Breast epithelium (tissue), 4 donors: ENCODE results near the gene GSC. TPM values are rescaled to one million over a fixed set of nuclear protein-coding genes. Genes with fewer than 3 reads are reported as not detected.

ENCODE experiments used
- DNase-seq, 2 donors: peaks; one replicate each; pipeline ENCODE4 v3.0.0-alpha.2; 2019; ENCODE audit warnings: low spot score in 2 of 2
- H3K27ac ChIP-seq, 2 donors: fragments of 200-600 bp; sonication (generic) in 1 of 2; one replicate each; pipeline ENCODE4 v1.5.1; 2016 to 2019; ENCODE audit warnings: mild to moderate bottlenecking in 1 of 2
- H3K27me3 ChIP-seq, 2 donors: fragments of 200-600 bp; sonication (generic) in 1 of 2; one replicate each; pipeline versions ENCODE4 v1.5.1 to v1.6.0; 2017 to 2019; ENCODE audit warnings: control low read depth in 1 of 2, mild to moderate bottlenecking in 1 of 2
- H3K36me3 ChIP-seq: fragments of 200-600 bp; one replicate; pipeline ENCODE4 v1.5.1; 2019
- H3K4me1 ChIP-seq, 2 donors: fragments of 200-600 bp; sonication (generic); one replicate each; pipeline ENCODE4 v1.5.1; 2016 to 2019; ENCODE audit warnings: control low read depth in 1 of 2
- H3K4me3 ChIP-seq, 3 donors: fragments of 200-600 bp; sonication (generic); 1 replicate in 2 of 3; 2 replicates in 1 of 3; pipeline ENCODE4 v1.5.1; 2016 to 2019; ENCODE audit warnings: mild to moderate bottlenecking in 3 of 3, moderate library complexity in 2 of 3
- H3K9me3 ChIP-seq, 2 donors: fragments of 200-600 bp; sonication (generic) in 1 of 2; one replicate each; pipeline ENCODE4 v1.5.1; 2016 to 2019; ENCODE audit warnings: control low read depth in 1 of 2
- POLR2A ChIP-seq: fragments of 450-650 bp; IDR thresholded peaks from one replicate; pipeline ENCODE4 v1.6.1; 2016; ENCODE audit warnings: antibody characterized with exemption, mild to moderate bottlenecking, moderate library complexity
- POLR2AphosphoS5 ChIP-seq, 3 donors: sonication (generic); formaldehyde crosslinking; IDR thresholded peaks; one replicate each; pipeline ENCODE4 v1.6.1; 2017; ENCODE audit warnings: antibody characterized with exemption in 3 of 3
- intact Hi-C: fragments of 100-400 bp; cut with DNase I; formaldehyde crosslinking; loops from one replicate; pipeline ENCODE4 v1.15.1; 2023; ENCODE audit warnings: low total_unique reads
- total RNA-seq, 3 donors: library from RNA; depleted of rRNA; stranded (reverse); fragments of >200 nt; gene quantifications; one replicate each; pipeline ENCODE4 v1.1.0, GENCODE V29; 2016
- TF ChIP-seq, protein P1 (sequence below), 3 donors: fragments of 450-650 bp; IDR thresholded peaks; one replicate each; pipeline ENCODE4 v1.5.1; 2016 to 2017; ENCODE audit warnings: antibody characterized with exemption in 3 of 3, mild to moderate bottlenecking in 3 of 3, moderate library complexity in 3 of 3

The GSC gene
- total RNA-seq, 3 donors from 2014 or later = 8.3 to 13.8 (median 9.8) TPM

- no peaks in the 10 kb centered on the region for H3K36me3 ChIP-seq
- no peak for DNase-seq
- H3K27ac ChIP-seq = no peak overlapping the region
- H3K27me3 ChIP-seq = no peaks in the 10 kb centered on the region
- no peaks in the 10 kb centered on the region for H3K4me1 ChIP-seq
- TF ChIP-seq, protein P1, sequence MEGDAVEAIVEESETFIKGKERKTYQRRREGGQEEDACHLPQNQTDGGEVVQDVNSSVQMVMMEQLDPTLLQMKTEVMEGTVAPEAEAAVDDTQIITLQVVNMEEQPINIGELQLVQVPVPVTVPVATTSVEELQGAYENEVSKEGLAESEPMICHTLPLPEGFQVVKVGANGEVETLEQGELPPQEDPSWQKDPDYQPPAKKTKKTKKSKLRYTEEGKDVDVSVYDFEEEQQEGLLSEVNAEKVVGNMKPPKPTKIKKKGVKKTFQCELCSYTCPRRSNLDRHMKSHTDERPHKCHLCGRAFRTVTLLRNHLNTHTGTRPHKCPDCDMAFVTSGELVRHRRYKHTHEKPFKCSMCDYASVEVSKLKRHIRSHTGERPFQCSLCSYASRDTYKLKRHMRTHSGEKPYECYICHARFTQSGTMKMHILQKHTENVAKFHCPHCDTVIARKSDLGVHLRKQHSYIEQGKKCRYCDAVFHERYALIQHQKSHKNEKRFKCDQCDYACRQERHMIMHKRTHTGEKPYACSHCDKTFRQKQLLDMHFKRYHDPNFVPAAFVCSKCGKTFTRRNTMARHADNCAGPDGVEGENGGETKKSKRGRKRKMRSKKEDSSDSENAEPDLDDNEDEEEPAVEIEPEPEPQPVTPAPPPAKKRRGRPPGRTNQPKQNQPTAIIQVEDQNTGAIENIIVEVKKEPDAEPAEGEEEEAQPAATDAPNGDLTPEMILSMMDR (IDR thresholded peaks at IDR 0.05) = no peak
- TF ChIP-seq POLR2AphosphoS5 (IDR thresholded peaks at IDR 0.05) = no peak
- no peak for TF ChIP-seq POLR2A
- intact Hi-C loops = no loop called here
- no peak overlapping the region for H3K4me3 ChIP-seq
- H3K9me3 ChIP-seq = no peaks in the 10 kb centered on the region
These were observed 44.9 kb downstream of the GSC start for GRCh38 chr14:94724993-94725392.

DNA sequence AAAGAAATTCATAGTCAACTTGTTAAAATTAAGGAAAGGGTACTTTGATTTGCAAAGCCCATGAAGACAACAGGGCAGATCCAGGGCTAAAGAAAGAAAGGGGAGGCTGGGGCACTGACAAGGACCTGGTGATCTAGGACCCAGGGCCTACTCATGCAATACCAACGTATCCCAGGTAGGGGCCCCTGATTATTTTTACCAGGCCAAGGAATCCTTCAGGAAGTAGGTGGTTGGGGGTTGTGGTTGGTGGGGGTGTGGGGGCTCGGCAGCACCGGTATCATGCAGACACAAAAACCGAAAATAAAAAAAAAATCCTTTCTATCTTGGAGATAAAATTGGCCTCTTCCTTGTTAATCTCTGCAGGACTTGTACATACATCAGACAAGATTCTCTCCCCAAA, 47.5 kb downstream of the GSC start:
- Histone ChIP-seq H3K4me3 (no peak overlapping the region), H3K27ac (no peak overlapping the region), H3K36me3 (no peaks in the 10 kb centered on the region), H3K27me3 (no peaks in the 10 kb centered on the region), H3K9me3 (no peaks in the 10 kb centered on the region), H3K4me1 (no peaks in the 10 kb centered on the region)
- TF ChIP-seq, protein P1 (IDR thresholded peaks at IDR 0.05) = no peak
- TF ChIP-seq POLR2AphosphoS5 (IDR thresholded peaks at IDR 0.05) = no peak
- intact Hi-C loops = no loop called here
- DNase-seq = no peak

Other genes with a start within 250 kb of the GSC start
- not detected for gene SERPINA4, start 208.7 kb downstream of the GSC start, total RNA-seq
- 10 to 100 TPM in 2 of 3 donors, 1 to 10 TPM in 1; 4.3 to 32.9 (median 20.6) TPM for gene SERPINA5, start 188.7 kb downstream of the GSC start, total RNA-seq
- gene SERPINA3, start 157.7 kb downstream of the GSC start, total RNA-seq = 1,000 to 10,000 TPM in 2 of 3 donors, 10 to 100 TPM in 1; 88.7 to 1,840 (median 1,497) TPM